GM21515 (cell line): ENCODE results near the gene INTS6L.

Experiments used
- ATAC-seq: cut with Tn5 transposase; IDR thresholded peaks from one replicate; pipeline ENCODE4 v1.9.1; 2021; ENCODE audit not compliant: unreplicated experiment

INTS6L gene, protein sequence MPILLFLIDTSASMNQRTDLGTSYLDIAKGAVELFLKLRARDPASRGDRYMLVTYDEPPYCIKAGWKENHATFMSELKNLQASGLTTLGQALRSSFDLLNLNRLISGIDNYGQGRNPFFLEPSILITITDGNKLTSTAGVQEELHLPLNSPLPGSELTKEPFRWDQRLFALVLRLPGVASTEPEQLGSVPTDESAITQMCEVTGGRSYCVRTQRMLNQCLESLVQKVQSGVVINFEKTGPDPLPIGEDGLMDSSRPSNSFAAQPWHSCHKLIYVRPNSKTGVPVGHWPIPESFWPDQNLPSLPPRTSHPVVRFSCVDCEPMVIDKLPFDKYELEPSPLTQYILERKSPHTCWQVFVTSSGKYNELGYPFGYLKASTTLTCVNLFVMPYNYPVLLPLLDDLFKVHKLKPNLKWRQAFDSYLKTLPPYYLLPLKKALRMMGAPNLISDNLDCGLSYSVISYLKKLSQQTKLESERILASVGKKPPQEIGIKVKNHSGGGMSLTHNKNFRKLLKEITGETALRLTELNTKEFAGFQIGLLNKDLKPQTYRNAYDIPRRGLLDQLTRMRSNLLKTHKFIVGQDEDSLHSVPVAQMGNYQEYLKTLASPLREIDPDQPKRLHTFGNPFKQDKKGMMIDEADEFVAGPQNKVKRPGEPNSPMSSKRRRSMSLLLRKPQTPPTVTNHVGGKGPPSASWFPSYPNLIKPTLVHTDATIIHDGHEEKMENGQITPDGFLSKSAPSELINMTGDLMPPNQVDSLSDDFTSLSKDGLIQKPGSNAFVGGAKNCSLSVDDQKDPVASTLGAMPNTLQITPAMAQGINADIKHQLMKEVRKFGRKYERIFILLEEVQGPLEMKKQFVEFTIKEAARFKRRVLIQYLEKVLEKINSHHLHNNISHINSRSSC

DNA sequence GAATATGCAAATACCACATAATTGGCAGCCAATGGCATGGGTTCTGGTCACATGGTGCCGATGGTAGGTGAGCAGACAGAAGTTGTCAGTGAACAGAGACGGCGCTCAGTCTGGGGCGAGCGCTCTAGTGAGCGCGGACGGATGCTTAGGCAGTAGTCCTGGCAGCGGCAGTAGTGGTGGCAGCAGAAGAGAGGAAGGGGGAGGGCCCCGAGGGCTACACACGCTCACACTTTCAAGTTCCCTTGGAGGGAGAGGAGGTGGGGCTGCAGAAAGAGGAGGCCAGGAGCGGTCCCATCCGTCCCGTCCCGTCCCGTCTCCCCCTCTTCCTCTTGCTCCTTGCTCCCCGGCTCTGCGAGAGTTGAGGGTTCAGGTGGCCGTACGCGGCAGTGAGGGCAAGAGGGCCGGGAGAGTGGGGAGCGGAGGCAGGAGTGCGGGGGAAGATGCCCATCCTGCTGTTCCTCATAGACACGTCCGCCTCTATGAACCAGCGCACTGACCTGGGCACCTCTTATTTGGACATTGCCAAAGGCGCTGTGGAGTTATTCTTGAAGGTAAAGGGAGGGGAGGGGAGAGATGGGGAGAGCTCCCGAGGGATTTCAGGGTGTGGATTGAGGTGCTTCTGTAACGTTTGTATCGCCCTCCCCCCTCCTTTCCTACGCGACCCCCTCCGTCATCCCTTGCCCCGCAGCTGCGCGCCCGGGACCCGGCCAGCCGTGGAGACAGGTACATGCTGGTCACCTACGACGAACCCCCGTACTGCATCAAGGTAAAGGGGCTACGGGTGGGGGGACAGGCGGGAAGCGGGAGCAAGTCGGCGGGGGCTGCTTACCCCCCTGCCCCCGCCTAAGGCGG is at the start of gene INTS6L:
Gene INTS6L, plus strand, starts transcription at position 108 of the 852 bp plus-strand sequence. Its CDS starts 333 bp downstream, at position 441.
- peak; percentile 84 for ATAC-seq

DNA sequence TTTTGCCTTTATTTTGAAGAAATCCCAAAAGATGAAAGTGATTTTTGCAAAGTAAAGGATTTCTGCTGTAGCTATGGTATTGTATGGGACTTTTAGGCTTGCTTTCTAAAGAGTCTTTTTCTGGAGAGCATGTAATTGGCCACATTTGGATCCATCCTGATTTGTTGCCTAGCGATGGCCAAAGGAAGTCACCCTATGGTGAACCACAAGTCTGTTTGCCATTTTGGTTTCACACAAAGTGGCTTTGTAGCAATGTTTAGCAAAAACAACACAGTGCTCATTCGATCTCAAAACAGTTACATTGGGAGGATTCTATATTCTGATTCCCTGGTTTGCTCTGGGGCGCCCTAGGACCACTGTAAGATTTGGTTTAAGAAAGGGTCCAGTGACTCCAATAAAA is 44.1 kb upstream of the INTS6L start:
- ATAC-seq, result no peak

DNA sequence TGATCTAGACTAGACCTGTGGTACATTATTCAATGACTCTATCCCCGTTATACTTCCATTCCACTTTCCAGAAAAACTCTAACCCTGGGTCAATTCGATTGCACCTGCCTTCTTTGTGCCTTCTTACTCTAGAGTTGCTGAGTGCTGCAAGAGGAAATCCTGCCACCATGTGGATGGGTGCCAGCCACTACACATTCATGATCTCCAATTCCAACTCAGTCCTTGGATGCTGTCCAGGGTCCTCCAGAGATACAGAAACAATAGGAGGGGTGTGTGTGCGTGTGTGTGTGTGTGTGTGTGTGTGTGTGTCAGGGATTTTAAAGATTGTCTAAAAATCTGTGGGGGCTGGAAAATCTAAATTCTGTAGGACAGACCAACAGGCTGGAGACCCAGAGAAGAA is 42.9 kb upstream of the INTS6L start:
- no peak for ATAC-seq

DNA sequence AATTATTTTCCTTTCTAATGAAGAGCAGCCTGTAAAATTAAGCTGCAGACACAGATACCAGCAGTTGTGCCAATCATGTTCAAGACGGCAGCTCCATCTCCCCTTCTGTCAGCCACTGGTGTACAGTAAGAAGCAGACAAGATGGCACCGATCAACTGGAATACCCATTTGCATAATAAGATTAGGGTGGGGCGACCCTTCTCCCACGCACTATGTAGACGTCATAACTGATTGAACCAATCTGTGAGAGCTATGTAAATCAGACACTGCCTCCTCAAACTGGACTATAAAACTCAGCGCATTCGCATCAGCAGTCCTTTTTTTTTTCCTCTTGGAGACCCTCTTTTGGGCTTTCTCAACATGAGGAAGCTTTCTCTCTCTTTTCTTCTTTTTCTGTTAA is 40.4 kb upstream of the INTS6L start:
- no peak for ATAC-seq

DNA sequence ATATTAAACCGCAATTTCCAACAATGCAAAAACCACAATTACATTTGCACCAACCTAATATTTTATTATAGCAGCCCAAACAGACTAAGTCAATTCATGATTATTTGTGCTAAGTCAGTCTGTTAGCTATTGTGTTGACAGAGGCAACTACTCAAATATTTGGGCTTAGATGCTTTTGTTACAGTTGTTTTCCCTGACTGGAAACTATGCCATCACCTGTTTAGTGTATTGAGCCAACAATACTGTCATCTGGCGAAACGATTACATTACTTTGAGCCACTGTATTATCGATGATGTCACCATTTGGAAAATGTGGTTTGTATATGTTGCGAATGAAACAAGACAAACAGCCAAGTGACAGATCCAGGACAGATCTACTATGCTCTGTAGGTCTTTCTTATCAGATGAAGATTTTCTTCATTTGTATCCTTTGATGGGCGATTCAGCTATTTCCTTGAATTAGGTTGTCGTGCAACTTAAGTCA is 38.7 kb upstream of the INTS6L start:
- no peak for ATAC-seq

DNA sequence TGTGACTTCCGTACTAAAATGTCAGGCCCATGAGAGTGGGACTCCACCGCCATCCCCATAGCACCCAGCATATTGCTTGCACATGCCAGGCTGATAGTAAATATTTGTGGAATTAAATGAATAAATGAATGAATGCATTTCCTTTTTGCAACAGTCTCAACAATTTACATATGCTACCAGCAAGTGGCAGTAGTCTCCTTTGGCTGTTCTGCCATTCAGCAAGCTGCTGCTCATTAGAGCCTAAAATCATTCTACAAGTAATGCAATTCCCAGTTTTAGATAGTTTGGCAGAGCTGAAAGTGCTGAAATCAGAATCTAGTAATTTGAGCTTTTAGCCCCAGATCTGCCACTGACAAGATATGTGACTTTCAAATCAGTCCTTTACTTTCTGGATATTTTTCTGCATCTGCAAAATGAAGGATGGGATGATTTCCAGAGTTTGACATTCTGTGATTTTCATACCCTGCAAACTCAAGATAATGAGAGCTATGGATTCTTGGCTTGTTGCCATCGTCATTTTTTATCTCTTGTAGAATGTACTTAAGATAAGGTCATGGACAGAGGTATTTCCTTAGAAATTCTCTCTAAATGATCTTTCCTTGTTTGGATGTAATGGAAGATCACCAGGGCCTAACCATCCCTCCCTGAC is 35.7 kb upstream of the INTS6L start:
- ATAC-seq, result no peak

DNA sequence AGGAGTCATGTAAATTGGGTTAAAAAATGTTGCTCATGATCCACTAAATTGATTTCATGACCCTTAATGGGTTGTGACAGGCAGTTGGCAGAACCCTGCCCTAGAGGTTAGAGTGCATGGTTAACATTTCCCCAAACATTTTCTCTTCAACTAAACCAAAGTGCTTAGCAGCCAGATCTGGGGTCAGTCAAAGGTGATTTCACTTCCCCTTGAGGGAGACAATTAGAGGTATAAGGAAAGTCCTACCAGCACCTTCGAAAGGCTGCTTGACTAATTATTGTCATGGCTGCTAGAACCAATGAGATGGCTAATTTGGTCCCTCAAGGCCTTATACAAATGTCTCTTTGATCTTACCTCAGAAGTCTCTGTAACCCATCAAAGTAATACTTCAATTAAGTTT is 30.9 kb upstream of the INTS6L start:
- ATAC-seq, result peak; percentile 84

DNA sequence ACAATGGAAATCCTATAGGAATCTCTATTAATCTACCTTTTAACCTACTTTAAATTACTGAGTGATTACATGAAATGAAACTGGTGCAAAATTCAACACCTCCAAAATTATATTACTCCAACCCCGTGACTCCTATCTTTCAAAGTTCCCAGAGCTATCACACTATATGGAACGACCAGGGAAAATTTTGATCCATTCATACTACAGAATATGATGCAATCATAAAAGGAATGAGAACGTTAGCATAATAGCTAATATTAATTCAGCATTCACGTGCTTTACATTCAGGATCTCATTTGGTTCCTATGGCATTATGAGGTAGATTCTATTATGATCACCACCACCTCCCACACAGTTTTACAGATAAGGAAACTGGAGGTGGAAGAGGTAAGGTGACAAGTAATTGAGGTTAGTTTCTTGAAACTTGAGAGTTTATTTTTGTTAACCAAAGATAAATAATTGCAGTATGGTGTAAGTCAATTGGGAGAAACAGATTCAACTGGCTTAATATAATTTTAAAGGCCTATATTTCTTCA is 29.4 kb upstream of the INTS6L start:
- ATAC-seq, result no peak

DNA sequence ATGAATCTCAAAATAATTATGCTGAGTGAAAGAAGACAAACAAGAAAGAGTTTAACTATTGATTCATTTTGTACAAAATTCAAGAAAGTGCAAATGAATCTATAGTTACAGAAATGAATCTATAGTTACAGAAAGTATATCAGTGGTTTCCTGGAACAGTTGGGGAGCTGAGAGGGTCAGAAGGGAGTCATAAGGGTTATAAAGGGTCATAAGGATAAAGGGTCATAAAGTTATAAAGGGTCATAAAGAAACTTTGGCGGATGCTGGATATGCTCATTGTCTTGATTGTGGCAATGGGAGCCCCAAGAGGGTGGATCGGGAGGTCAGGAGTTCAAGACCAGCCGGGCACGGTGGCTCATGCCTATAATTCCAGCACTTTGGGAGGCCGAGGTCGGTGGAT is 26.0 kb upstream of the INTS6L start:
- ATAC-seq, result no peak

DNA sequence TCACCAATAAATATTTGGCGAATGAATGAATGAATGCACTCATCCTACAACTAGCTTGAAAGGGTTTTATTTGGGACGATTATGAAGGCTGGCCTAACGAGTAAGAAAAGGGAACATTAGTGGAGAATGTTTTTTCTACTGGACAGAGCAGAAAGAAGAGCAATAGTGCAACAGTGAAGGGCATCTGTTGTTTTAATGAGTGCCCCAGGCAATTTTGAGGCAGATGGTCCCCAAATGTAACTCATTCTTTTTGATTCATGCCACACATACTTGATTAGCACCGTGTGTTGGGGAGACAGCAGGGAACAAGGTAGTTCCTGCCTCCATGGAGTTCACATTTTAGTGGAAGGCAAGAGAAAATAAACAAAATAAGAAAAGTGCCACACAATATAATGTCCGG is 22.7 kb upstream of the INTS6L start:
- ATAC-seq, result no peak

DNA sequence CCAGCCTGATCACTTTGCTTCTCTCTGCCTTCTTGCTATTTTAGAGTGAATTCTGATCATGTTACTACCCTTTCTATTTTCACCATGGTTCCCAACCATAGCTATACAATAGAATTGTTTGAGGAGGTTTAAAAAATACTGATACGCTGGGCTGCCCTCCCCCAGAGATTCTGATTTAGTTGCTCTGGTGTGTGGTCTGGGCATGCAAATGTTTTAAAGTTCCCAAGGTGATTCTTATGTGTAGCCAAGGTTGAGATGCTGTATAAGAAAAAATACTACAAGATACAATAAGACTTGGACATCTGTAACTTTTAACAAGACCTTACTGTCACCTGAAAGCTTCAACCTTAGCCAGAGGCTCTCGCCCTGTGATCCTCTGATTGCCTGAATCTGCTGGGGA is 22.2 kb upstream of the INTS6L start:
- no peak for ATAC-seq

DNA sequence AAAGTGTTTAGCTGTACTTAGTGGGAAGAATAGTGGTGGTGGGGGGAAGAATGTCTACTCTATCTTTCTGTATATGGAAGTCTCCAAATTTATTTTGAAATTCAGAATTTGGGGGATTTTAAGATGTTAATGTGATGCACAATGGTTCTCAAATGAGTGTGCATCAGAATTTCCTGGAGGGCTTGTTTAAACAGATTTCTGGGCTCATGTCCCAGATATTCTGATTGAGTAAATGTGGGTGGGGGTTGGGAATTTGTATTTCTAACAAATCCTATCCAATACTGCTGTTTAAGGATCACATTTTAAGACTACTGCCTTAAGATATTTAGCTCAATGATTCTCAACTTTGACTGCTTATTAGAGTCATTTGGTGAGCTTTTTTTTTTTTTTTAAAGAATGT is 15.1 kb upstream of the INTS6L start:
- ATAC-seq, result no peak

DNA sequence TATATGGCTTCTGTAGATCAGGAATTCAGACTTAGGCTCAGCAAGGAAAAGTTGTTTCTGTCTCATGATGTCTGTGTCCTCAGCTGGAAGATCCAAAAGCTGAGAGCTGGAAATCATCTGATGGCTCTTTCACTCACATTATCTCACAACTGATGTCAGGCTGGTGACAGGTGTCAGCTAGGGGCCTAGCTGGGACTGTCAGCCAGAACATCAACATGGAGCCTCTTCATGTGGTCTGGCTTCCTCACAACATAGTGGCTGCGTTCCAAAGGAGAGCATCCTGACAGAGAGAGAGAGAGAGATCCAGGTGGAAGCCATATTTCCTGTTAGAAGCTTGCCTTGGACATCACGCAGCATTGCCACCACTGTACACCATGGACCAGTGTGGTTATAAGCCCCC is 10.6 kb upstream of the INTS6L start:
- ATAC-seq, result no peak

DNA sequence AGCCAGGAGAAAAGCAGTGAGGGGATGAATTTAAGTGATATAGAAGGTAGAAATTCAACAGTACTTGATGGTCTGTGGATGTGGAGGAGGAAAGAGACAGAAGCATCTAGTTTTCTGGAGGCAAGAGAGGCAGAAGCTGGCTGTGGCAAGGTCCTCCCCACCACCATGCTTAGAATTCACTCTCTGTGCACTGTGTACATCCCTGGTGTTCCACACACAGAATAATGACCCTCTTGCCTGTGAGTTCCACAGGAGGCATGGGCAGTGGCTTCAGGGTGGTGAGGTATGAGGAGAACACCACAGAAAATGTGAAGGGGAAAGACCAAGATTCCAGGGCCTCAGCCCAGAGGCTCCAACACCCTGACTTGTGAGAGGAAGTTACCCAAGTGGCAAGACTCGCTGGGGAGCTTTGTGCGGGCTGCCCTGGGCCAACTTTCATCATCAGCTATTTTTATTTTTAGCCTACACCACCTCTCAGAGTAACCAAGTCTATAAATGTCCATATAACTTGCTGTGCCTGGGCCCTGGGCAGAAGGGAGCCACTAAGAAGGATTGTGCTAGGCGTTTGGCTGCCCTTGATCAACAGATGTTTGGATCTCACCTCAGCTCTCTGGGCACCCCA is 7.8 kb upstream of the INTS6L start:
- no peak for ATAC-seq

DNA sequence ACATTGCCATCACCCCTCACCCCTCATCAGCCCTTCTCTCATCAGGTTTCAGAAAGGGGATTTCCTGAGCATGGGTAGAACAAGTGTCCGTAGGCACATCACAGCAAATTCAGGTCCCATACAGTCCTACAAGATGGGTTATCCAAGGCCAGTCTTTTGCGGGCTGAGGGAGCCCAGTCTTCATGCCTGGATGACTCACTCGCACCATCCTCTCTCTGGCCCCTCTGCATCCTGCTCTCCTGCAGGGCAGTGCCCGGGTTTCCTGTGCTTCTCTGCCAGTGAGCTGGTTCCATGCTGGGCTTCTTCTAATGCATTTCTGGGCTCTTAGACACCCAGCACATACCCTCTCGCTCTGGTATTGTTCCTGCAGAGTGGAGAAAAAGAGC is 7.3 kb upstream of the INTS6L start:
- ATAC-seq, result no peak

DNA sequence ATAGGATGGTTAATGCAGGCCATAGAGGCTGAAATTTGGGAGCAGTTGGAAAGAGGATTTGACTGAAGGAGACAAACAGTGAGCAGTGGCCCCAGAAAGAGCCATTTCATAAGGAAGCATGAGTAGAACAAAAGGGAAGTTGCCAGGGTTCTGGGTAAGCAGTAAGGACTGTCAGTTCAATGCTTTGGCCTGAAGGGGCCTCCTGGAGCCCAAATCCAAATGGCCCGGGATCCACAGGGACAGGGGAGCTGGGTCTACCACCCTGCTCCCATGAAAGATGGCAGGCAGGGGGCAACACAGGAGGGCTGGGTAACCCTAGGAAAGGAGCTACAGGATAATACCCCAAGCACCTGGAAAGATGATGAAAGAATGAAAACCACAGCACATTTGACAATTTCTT is 4.1 kb upstream of the INTS6L start:
- ATAC-seq, result no peak

DNA sequence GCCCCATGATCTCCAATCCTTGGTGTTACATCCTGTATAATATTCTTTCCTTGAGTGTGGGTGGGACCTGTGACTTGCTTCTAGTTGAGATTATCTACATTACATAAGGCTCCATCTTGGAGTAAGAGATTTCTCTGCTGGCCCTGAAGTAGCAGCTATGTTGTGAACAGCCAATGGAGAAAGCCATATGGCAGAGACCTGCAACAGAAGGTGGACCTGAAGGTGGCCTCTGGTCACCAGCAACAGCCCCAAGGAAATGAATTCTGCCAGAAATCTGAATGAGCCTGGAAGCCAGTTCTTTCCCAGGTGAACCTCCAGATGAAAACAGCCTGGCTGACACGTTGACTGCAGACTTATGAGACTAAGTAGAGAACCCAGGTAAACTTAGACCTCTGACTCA is 2.3 kb upstream of the INTS6L start:
- no peak for ATAC-seq

DNA sequence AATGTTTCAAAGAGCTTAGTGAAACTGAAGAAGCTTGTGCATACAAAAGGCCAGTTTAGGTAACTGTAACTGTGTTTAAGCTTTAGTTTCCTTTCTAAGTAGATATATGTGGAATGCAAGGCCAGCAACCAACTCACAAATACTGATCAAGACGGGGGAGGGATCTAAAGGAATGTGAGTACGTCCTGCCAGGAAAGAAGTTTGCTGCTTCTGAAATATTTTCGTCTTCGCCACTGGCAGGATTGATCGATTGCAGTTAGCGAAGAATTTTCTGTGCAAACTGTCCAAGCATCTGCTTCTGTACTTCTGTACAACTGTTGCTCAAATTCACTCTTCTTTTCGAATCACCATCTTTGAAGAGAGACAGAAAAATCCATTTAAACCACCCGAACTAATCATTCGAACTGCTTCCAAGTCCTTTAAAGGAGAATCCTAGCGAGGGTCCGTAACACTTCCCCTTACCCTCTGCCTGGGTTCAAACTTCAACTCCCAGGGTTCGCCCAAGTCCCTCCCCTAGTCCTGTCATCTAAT is 373 bp upstream of the INTS6L start:
- ATAC-seq, result peak; percentile 0

DNA sequence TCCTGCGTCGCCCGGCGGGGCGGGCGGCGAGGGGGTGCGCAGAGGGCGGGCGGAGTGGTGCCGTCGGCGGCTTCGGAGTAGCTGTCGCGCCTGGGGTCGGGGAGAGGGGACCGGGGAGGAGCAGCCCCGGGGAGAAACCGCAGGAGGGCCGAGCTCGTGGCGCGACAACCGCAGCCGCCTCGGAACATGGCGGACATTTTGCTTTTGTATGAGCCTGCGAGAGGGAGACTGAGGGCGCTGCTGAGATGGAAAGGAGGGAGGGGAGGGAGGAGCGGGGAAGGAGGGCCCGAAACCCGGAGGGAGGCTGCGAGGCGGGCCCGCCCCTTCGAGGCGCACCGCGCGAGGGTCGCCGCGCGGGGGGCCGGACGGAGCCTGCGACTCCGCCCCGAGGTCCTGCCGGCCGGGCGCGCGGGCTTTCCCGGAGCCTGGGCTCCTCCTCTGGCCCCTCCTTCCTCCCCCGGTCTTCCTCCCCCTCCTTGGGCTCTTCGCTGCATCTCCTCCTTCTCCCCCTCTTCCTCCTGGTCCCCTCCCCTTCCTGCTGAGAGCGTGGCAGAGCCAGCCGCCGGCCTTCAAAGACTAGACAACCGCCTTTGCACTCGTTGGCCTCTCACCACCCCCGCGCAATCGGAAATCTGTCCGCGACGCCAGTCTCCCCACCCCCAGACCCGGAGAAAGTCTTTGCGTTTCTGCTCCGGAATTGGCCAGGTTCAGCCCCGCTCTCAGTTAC is 1.1 kb downstream of the INTS6L start:
- peak; percentile 58 for ATAC-seq
